Measurements from ENCODE around the gene COPG1.
"Not testable (repeated sequence)": the region's sequence is repeated elsewhere in the genome, so short reads cannot be mapped to it uniquely, and the experiment has no call there.

Gene COPG1

GRCh38 chr3:129249284-129250065 lies at the start of gene COPG1:
Gene COPG1 (plus strand): TSS chr3:129249606. CDS start chr3:129249710, 104 bp downstream.
- DNase-seq, result peak; percentile 82 to 88

GRCh38 chr3:129204473-129204872 lies 44.9 kb upstream of the COPG1 start:
- DNase-seq, result no peak

GRCh38 chr3:129205109-129205832 lies 44.1 kb upstream of the COPG1 start:
- no peak for DNase-seq

- DNase-seq, result no peak
These were observed 41.9 kb upstream of the COPG1 start for GRCh38 chr3:129207479-129207878.

GRCh38 chr3:129211345-129211744 lies 38.1 kb upstream of the COPG1 start:
- no peak for DNase-seq

GRCh38 chr3:129211772-129212171 lies 37.6 kb upstream of the COPG1 start:
- DNase-seq, result no peak

- no peak for DNase-seq
These were observed 36.2 kb upstream of the COPG1 start for GRCh38 chr3:129213238-129213637.

- no peak for DNase-seq
These were observed 30.7 kb upstream of the COPG1 start for GRCh38 chr3:129218742-129219141.

- not testable (repeated sequence) for DNase-seq
These were observed 25.0 kb upstream of the COPG1 start for GRCh38 chr3:129224387-129224786.

- DNase-seq, result no peak
These were observed 24.4 kb upstream of the COPG1 start for GRCh38 chr3:129224984-129225393.

GRCh38 chr3:129226374-129226773 lies 23.0 kb upstream of the COPG1 start:
- no peak for DNase-seq

GRCh38 chr3:129228891-129229585 lies 20.4 kb upstream of the COPG1 start:
- no peak for DNase-seq

GRCh38 chr3:129230311-129231019 lies 18.9 kb upstream of the COPG1 start:
- no peak for DNase-seq

GRCh38 chr3:129231331-129232119 lies 17.9 kb upstream of the COPG1 start:
- no peak for DNase-seq

GRCh38 chr3:129233538-129233937 lies 15.9 kb upstream of the COPG1 start:
- DNase-seq, result no peak

GRCh38 chr3:129234441-129234840 lies 15.0 kb upstream of the COPG1 start:
- no peak for DNase-seq

GRCh38 chr3:129235344-129235917 lies 14.0 kb upstream of the COPG1 start:
- no peak for DNase-seq

GRCh38 chr3:129238945-129239705 lies 10.3 kb upstream of the COPG1 start:
- DNase-seq, result no peak

- no peak for DNase-seq
These were observed 9.4 kb upstream of the COPG1 start for GRCh38 chr3:129239991-129240390.

GRCh38 chr3:129240436-129240835 lies 9.0 kb upstream of the COPG1 start:
- no peak for DNase-seq

GRCh38 chr3:129245141-129245540 lies 4.3 kb upstream of the COPG1 start:
- DNase-seq, result no peak

All from stimulated activated CD4-positive, alpha-beta T cell treated with anti-CD3 and anti-CD28 coated beads, Interleukin-2, amount 100 ng/mL, for 48 hours (primary cell).